Measurements from ENCODE around the gene COX7B. TPM values are rescaled to one million over a fixed set of nuclear protein-coding genes. Genes with fewer than 3 reads are reported as not detected.

COX7B gene
- 181 and 363 TPM in 2 replicates for total RNA-seq

DNA sequence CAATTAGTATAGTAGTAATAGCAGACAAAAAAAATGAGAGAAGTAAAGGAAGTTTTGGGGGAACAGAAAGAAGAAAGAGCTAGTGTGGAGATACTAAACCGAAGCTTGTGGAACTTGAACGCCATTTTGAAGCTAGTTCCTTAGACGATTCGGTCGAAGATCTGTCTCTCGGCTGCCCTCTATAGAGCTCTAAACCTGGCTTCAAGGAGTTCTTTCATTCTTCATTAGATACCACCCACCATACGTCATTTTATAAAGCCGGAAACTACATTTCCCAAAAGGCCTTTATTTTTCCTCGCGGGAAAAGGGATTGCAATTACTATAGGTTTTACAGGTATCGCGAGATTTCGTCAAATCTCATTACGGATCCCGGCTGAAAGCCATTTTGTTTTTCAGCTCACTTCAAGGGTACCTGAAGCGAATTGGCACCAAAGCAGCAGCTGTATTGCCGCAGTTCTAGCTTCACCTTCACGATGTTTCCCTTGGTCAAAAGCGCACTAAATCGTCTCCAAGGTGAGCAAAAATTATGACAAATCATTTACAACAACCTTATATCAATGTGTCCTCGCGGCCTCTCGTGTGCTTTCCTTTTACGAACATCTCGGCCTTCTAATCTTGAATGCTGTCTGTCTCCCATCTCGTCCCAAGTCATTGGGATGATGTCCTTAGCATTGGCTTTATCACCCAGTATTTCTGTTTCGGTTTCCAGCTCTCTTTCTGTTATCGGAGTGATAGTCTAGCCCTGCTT lies at the start of gene COX7B:
TSS of gene COX7B (plus strand) at position 388 of the 748 bp plus-strand sequence. CDS start at position 474, 86 bp downstream.

DNA sequence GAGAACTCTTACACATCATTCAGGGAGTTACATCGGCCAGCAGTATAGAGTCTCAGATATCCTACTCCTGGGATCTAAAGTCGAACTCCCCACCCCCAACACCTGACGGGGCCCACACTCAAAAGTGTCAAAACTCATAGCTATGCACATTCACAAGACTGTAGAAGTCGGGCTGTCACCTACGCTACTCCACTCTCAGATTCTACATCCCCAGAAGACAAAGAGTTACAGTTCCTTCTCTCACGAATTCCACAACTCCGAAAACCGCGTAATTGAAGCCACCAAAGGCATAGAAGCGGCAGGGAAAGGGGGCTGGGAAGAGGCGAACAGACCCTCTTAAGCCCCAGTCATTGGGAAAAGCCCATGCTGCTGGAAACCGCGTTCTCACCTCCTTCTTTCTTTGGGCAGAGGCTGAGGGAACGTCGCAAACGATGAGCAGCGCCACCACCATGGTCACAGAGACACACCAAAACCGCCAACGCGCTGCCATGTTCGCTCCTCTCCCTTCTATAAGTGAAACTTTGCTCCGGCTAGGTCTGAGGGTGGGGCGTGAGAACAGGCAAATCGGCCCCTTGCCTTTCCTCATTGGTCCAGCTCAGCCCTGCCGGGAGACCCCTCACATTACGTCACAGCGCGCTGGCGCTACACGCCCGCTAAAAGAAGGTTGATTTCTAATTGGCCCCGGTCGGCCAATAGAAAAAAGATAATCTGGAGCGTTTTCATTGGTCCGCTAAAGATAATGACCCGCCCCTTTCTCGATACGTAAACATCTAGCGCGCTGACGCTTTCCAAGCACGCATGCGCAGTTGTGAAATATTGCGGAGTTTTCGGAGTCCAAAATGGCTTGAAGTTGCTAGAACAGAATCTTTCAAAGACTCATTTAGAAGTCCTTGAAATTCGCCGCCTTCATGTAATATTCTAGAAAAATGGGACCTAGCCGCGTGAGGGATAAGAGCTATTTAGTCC lies 4.1 kb upstream of the COX7B start, which contains the start of gene MAGT1:
TSS of gene MAGT1 (minus strand) at position 515 of the 966 bp plus-strand sequence. CDS start at position 490, 25 bp downstream.

GRCh38 chrX:77910108-77910840 lies 11.0 kb downstream of the COX7B start, which contains the start of gene ATP7A:
Gene ATP7A (plus strand): TSS chrX:77910693. CDS start chrX:77971642, 60,949 bp downstream.

Other genes starting within 250 kb of the COX7B start
- gene ATRX, start 113.3 kb upstream of the COX7B start, total RNA-seq, result 68.0 and 101 TPM in 2 replicates
- gene MAGT1, start 4.0 kb upstream of the COX7B start, total RNA-seq, result 133 and 172 TPM in 2 replicates
- 16.3 and 17.8 TPM in 2 replicates for gene ATP7A, start 11.2 kb downstream of the COX7B start, total RNA-seq
- 0.30 TPM in 1 of 2 replicates, not detected in the other for gene PGAM4, start 70.2 kb downstream of the COX7B start, total RNA-seq
- 548 and 831 TPM in 2 replicates for gene PGK1, start 204.8 kb downstream of the COX7B start, total RNA-seq
- gene TAF9B, start 240.2 kb downstream of the COX7B start, total RNA-seq, result 5.9 and 9.5 TPM in 2 replicates

All from smooth muscle cell of the umbilical artery (primary cell).